Psoas muscle (tissue), 8 donors: ENCODE data around the gene KCTD17. TPM values are rescaled to one million over a fixed set of nuclear protein-coding genes. Genes with fewer than 3 reads are reported as not detected.

Experiments used
- ATAC-seq, 4 donors: fragments of 200-7000 bp; cut with Tn5 transposase; one replicate each; pipeline ENCODE4 v1.9.1; 2020; ENCODE audit warnings: moderate library complexity in 3 of 4, mild to moderate bottlenecking in 2 of 4
- DNase-seq, 2 donors: peaks; one replicate each; pipeline ENCODE4 v3.0.0-alpha.2; 2020
- H3K27ac ChIP-seq: fragments of 200-600 bp; one replicate; pipeline ENCODE4 v1.8.0; 2022
- H3K27me3 ChIP-seq, 3 donors: fragments of 200-600 bp in 1 of 3; one replicate each; pipeline versions ENCODE4 v1.6.1 to v1.8.0; 2013 to 2022; ENCODE audit warnings: low read length in 2 of 3, mild to moderate bottlenecking in 2 of 3, moderate library complexity in 1 of 3; ENCODE audit not compliant: insufficient read depth in 3 of 3
- H3K36me3 ChIP-seq, 2 donors: fragments of 200-600 bp in 1 of 2; one replicate each; pipeline versions ENCODE4 v1.6.1 to v1.8.0; 2013 to 2022; ENCODE audit warnings: low read depth in 1 of 2, mild to moderate bottlenecking in 1 of 2, moderate library complexity in 1 of 2; ENCODE audit not compliant: insufficient read depth in 1 of 2
- H3K4me1 ChIP-seq: fragments of 200-600 bp; one replicate; pipeline ENCODE4 v1.8.0; 2022
- H3K4me3 ChIP-seq: fragments of 200-600 bp; one replicate; pipeline ENCODE4 v1.8.0; 2022; ENCODE audit warnings: mild to moderate bottlenecking
- H3K9me3 ChIP-seq: fragments of 200-600 bp; one replicate; pipeline ENCODE4 v1.8.0; 2022
- CTCF ChIP-seq: fragments of 200-600 bp; IDR thresholded peaks from one replicate; pipeline ENCODE4 v1.8.0; 2022; ENCODE audit warnings: antibody characterized with exemption
- WGBS, 3 donors: extraction: QIAGEN DNeasy Blood & Tissue Kit; methylation state at CpG; one replicate each; pipeline versions ENCODE4 v1.1.6 to v1.1.7; 2013; 5-methylcytosine and 5-hydroxymethylcytosine counted together
- intact Hi-C, 2 donors: fragments of 100-400 bp; cut with DNase I; formaldehyde crosslinking; loops; one replicate each; pipeline versions ENCODE4 v1.11.0 to v1.14.2; 2022
- polyA plus RNA-seq, 3 donors: library from polyadenylated mRNA; stranded (reverse); fragments of 200-250 nt; gene quantifications; one replicate each; pipeline ENCODE4 v1.2.3, GENCODE V29; 2013
- total RNA-seq, 4 donors: library from RNA; stranded (reverse); fragmentation: NEBNext Ultra II Directional in 2 of 4; extraction: Animal tissue kit (Norgen Biotek cat#: 25700) in 2 of 4; gene quantifications; one replicate each; pipeline versions ENCODE4 v1.2.1 to v1.2.4, GENCODE V29; 2021 to 2023
- donor health status: healthy with polysubstance abuse.
- donor health status: DM: no; HTN: no; CAD: no; lungs with moderate emphysema.
- donor health status: Bipolar disorder and iron deficiency.
- donor health status: healthy.
- donor health status: DM: yes; HTN: yes; CAD: no.
- donor health status: DM: no; HTN: no; CAD: no.
- donor health status: DM: no; HTN: no; CAD: no.
- donor health status: DM: yes; HTN: yes; CAD: no.

KCTD17 gene
- total and polyA plus RNA-seq, 7 donors, result 1.5 to 3.4 (median 1.8) TPM

- Histone ChIP-seq H3K36me3 (no peaks in the 10 kb centered on the region), H3K4me3 (no peak overlapping the region), H3K9me3 (no peaks in the 10 kb centered on the region), H3K4me1 (no peaks in the 10 kb centered on the region), H3K27me3 (peaks cover 0 to 7% (median 6%) of the 10 kb centered on the region in 3 donors), H3K27ac (no peak overlapping the region)
- DNase-seq, result no peak
- no peak for TF ChIP-seq CTCF
- WGBS, 3 donors, result 81 to 92% (median 82%) methylated on average over 9 of the region's 9 CpGs
- no peak for ATAC-seq
- intact Hi-C loops, result no loop called here
Measured at GRCh38 chr22:37059876-37060449, 8.4 kb downstream of the KCTD17 start.

GRCh38 chr22:37060801-37061610 lies 9.5 kb downstream of the KCTD17 start:
- H3K4me3 ChIP-seq, result no peak overlapping the region
- ATAC-seq (no peak), DNase-seq (no peak)
- 83 to 87% (median 85%) methylated on average over 25 to 28 of the region's 28 CpGs for WGBS, 3 donors
- H3K4me1 ChIP-seq, result no peaks in the 10 kb centered on the region
- H3K27ac ChIP-seq, result no peak overlapping the region
- TF ChIP-seq CTCF, result no peak
- intact Hi-C loops, result no loop called here
- H3K36me3 ChIP-seq, result no peaks in the 10 kb centered on the region
- peaks cover 0 to 7% (median 6%) of the 10 kb centered on the region in 3 donors for H3K27me3 ChIP-seq
- H3K9me3 ChIP-seq, result no peaks in the 10 kb centered on the region

GRCh38 chr22:37061611-37062375 lies 10.3 kb downstream of the KCTD17 start:
- intact Hi-C loops, result no loop called here
- WGBS, 3 donors, result 77 to 88% (median 83%) methylated on average over 7 to 10 of the region's 10 CpGs
- H3K9me3 ChIP-seq, result no peaks in the 10 kb centered on the region
- H3K36me3 ChIP-seq, result no peaks in the 10 kb centered on the region
- no peaks in the 10 kb centered on the region for H3K4me1 ChIP-seq
- H3K27me3 ChIP-seq, result peaks cover 0 to 13% (median 6%) of the 10 kb centered on the region in 3 donors
- no peak for DNase-seq
- H3K4me3 ChIP-seq, result no peak overlapping the region
- no peak for TF ChIP-seq CTCF
- H3K27ac ChIP-seq, result no peak overlapping the region
- ATAC-seq, result no peak

GRCh38 chr22:37062376-37062675 lies 10.8 kb downstream of the KCTD17 start:
- Histone ChIP-seq H3K4me1 (no peaks in the 10 kb centered on the region), H3K36me3 (no peaks in the 10 kb centered on the region), H3K4me3 (no peak overlapping the region), H3K27me3 (peaks cover 0 to 17% (median 6%) of the 10 kb centered on the region in 3 donors), H3K9me3 (no peaks in the 10 kb centered on the region), H3K27ac (no peak overlapping the region)
- TF ChIP-seq CTCF, result no peak
- WGBS, 3 donors, result 60 to 72% (median 65%) methylated on average over 7 of the region's 7 CpGs
- ATAC-seq, result no peak
- intact Hi-C loops, result no loop called here
- DNase-seq, result no peak
